ENCODE measurements around the gene DXO. TPM values are rescaled to one million over a fixed set of nuclear protein-coding genes. Genes with fewer than 3 reads are reported as not detected.

The DXO gene
- total RNA-seq, 1 experiment from 2014 or later = 16.4 TPM

- H3K9me2 ChIP-seq (ENCODE audit: insufficient read depth) = no peaks in the 10 kb centered on the region; the same call in 1 of the 2 replicates
- H3K4me1 ChIP-seq (ENCODE audit: control insufficient read depth in 1 of 2, insufficient read depth in 2 of 2, low read length in 2 of 2) = peaks cover 10 to 50% of the 10 kb centered on the region in 2 experiments; a peak in 3 of 4 replicates
- H3K27me3 ChIP-seq (ENCODE audit: insufficient read depth, low read length) = no peaks in the 10 kb centered on the region
- H3K36me3 ChIP-seq (ENCODE audit: control insufficient read depth in 1 of 2, insufficient read depth in 2 of 2, low read length in 2 of 2) = no peaks in the 10 kb centered on the region
- TF ChIP-seq SP1 (IDR thresholded peaks at IDR 0.05; ENCODE audit: low read depth) (peak; percentile 29; the same call in 1 of the 2 replicates), CEBPB (IDR thresholded peaks at IDR 0.05; ENCODE audit: low read depth) (no peak; the same call in 1 of the 2 replicates)
- RAD21 ChIA-PET (ENCODE audit: low non-redundant PET in 1 of 2, low total read pairs in 2 of 2, uncharacterized antibody in 2 of 2, unreplicated experiment in 2 of 2) = no interaction called here
- H3K4me2 ChIP-seq (ENCODE audit: low read length) = peak within 1 kb of the TSS; percentile 42
- no peaks in the 10 kb centered on the region for H3K9me3 ChIP-seq (ENCODE audit: control insufficient read depth in 1 of 2, insufficient read depth in 1 of 2, low read depth in 1 of 2, low read length in 2 of 2)
- no TSS peak for BruUV-seq (replicated peaks)
- H3K27ac ChIP-seq (ENCODE audit: low read depth, low read length) = peak within 1 kb of the TSS; percentile 1; the same call in 1 of the 2 replicates
- intact Hi-C loops (cut with micrococcal nuclease) = no loop called here
- ATAC-seq (peak; percentile 60), DNase-seq (ENCODE audit: low read depth, low spot score) (no peak)
- H3K79me2 ChIP-seq (ENCODE audit: insufficient read depth, low read length) = no peaks in the 10 kb centered on the region
- no peak within 1 kb of the TSS for H2AFZ ChIP-seq (ENCODE audit: low read depth, low read length, poor library complexity, severe bottlenecking)
- POLR2A ChIA-PET = interaction anchor here (0.8 kb wide), 1 partner anchor 21 kb away, joined by 3 read pairs; no protein-coding TSS in a partner anchor
- no peak within 1 kb of the TSS for H3K4me3 ChIP-seq (replicated peaks in 1 of 2; ENCODE audit: low read depth in 1 of 2, low read length in 2 of 2)
- no peak within 1 kb of the TSS for H3K9ac ChIP-seq (ENCODE audit: low read length)
- no peaks in the 10 kb centered on the region for H4K20me1 ChIP-seq (ENCODE audit: insufficient read depth)
- CTCF ChIA-PET = no interaction called here
Measured at GRCh38 chr6:31945507-31946369, 26.2 kb downstream of the DXO start, which contains the start of gene CFB. CFB (plus strand) TSS chr6:31946095; CDS start chr6:31946222, 127 bp downstream.

DNA sequence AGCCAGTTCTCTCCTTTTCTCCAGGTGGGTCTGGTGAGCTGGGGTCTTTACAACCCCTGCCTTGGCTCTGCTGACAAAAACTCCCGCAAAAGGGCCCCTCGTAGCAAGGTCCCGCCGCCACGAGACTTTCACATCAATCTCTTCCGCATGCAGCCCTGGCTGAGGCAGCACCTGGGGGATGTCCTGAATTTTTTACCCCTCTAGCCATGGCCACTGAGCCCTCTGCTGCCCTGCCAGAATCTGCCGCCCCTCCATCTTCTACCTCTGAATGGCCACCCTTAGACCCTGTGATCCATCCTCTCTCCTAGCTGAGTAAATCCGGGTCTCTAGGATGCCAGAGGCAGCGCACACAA lies 26.8 kb downstream of the DXO start:
- H3K9me2 ChIP-seq (ENCODE audit: insufficient read depth) = no peaks in the 10 kb centered on the region; the same call in 1 of the 2 replicates
- H3K79me2 ChIP-seq (ENCODE audit: insufficient read depth, low read length) = no peaks in the 10 kb centered on the region
- no peaks in the 10 kb centered on the region for H3K9me3 ChIP-seq (ENCODE audit: control insufficient read depth in 1 of 2, insufficient read depth in 1 of 2, low read depth in 1 of 2, low read length in 2 of 2)
- CTCF ChIA-PET = no interaction called here
- no peak overlapping the region for H3K9ac ChIP-seq (ENCODE audit: low read length)
- H4K20me1 ChIP-seq (ENCODE audit: insufficient read depth) = no peaks in the 10 kb centered on the region
- peak overlapping the region; percentile 1; the same call in 1 of the 2 replicates for H3K27ac ChIP-seq (ENCODE audit: low read depth, low read length)
- H3K36me3 ChIP-seq (ENCODE audit: control insufficient read depth in 1 of 2, insufficient read depth in 2 of 2, low read length in 2 of 2) = no peaks in the 10 kb centered on the region
- POLR2A ChIA-PET = interaction anchor here (0.8 kb wide), 1 partner anchor 21 kb away, joined by 3 read pairs; no protein-coding TSS in a partner anchor
- H2AFZ ChIP-seq (ENCODE audit: low read depth, low read length, poor library complexity, severe bottlenecking) = no peak overlapping the region
- DNase-seq (ENCODE audit: low read depth, low spot score) (no peak), ATAC-seq (no peak)
- H3K4me3 ChIP-seq (replicated peaks in 1 of 2; ENCODE audit: low read depth in 1 of 2, low read length in 2 of 2) = no peak overlapping the region
- intact Hi-C loops (cut with micrococcal nuclease) = no loop called here
- no peaks in the 10 kb centered on the region for H3K27me3 ChIP-seq (ENCODE audit: insufficient read depth, low read length)
- H3K4me2 ChIP-seq (ENCODE audit: low read length) = peak overlapping the region; percentile 42
- RAD21 ChIA-PET (ENCODE audit: low non-redundant PET in 1 of 2, low total read pairs in 2 of 2, uncharacterized antibody in 2 of 2, unreplicated experiment in 2 of 2) = no interaction called here
- BruUV-seq (replicated peaks) = no TSS peak
- no peak for TF ChIP-seq POLR2AphosphoS5 (IDR thresholded peaks at IDR 0.05; ENCODE audit: low read depth, low read length)
- TF ChIP-seq, protein P1, sequence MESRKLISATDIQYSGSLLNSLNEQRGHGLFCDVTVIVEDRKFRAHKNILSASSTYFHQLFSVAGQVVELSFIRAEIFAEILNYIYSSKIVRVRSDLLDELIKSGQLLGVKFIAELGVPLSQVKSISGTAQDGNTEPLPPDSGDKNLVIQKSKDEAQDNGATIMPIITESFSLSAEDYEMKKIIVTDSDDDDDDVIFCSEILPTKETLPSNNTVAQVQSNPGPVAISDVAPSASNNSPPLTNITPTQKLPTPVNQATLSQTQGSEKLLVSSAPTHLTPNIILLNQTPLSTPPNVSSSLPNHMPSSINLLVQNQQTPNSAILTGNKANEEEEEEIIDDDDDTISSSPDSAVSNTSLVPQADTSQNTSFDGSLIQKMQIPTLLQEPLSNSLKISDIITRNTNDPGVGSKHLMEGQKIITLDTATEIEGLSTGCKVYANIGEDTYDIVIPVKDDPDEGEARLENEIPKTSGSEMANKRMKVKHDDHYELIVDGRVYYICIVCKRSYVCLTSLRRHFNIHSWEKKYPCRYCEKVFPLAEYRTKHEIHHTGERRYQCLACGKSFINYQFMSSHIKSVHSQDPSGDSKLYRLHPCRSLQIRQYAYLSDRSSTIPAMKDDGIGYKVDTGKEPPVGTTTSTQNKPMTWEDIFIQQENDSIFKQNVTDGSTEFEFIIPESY (IDR thresholded peaks at IDR 0.05; ENCODE audit: extremely low read depth, insufficient replicate concordance, low read length) = no peak
- TF ChIP-seq, protein P2, sequence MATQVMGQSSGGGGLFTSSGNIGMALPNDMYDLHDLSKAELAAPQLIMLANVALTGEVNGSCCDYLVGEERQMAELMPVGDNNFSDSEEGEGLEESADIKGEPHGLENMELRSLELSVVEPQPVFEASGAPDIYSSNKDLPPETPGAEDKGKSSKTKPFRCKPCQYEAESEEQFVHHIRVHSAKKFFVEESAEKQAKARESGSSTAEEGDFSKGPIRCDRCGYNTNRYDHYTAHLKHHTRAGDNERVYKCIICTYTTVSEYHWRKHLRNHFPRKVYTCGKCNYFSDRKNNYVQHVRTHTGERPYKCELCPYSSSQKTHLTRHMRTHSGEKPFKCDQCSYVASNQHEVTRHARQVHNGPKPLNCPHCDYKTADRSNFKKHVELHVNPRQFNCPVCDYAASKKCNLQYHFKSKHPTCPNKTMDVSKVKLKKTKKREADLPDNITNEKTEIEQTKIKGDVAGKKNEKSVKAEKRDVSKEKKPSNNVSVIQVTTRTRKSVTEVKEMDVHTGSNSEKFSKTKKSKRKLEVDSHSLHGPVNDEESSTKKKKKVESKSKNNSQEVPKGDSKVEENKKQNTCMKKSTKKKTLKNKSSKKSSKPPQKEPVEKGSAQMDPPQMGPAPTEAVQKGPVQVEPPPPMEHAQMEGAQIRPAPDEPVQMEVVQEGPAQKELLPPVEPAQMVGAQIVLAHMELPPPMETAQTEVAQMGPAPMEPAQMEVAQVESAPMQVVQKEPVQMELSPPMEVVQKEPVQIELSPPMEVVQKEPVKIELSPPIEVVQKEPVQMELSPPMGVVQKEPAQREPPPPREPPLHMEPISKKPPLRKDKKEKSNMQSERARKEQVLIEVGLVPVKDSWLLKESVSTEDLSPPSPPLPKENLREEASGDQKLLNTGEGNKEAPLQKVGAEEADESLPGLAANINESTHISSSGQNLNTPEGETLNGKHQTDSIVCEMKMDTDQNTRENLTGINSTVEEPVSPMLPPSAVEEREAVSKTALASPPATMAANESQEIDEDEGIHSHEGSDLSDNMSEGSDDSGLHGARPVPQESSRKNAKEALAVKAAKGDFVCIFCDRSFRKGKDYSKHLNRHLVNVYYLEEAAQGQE (IDR thresholded peaks at IDR 0.05; ENCODE audit: low read depth) = no peak
- no peak for TF ChIP-seq CBX3 (IDR thresholded peaks at IDR 0.05; ENCODE audit: low read depth)
- no peak for TF ChIP-seq ELF1 (IDR thresholded peaks at IDR 0.05; ENCODE audit: borderline replicate concordance, low read depth)
- no peak for TF ChIP-seq ZFX (IDR thresholded peaks at IDR 0.05)
- H3K4me1 ChIP-seq (ENCODE audit: control insufficient read depth in 1 of 2, insufficient read depth in 2 of 2, low read length in 2 of 2) = peaks cover 14 to 56% of the 10 kb centered on the region in 2 experiments; a peak in 3 of 4 replicates
